HepG2 (cell line): ENCODE data around the gene AGPAT3. TPM values are rescaled to one million over a fixed set of nuclear protein-coding genes. Genes with fewer than 3 reads are reported as not detected.

Experiments
- ATAC-seq: fragments of 200-7000 bp; cut with Tn5 transposase; 3 replicates; pipeline ENCODE4 v1.9.1; 2020; ENCODE audit warnings: mild to moderate bottlenecking, moderate library complexity
- BruUV-seq: library from RNA; stranded (reverse); fragments of 400-500 nt; replicated peaks from 2 replicates; lab custom pipeline; 2021; lab: Mats Ljungman, UMichigan
- CTCF ChIA-PET: fragments of 300-600 bp; formaldehyde crosslinking; extraction: SDS; loops from one replicate; lab custom pipeline; 2021; ENCODE audit warnings: low total read pairs, inconsistent platforms, low intra/inter-chr PET ratio; lab: Yijun Ruan, JAX
- POLR2A ChIA-PET: fragments of 350-600 bp; sonication (Branson Sonifier 250); formaldehyde crosslinking; loops from one replicate; lab custom pipeline; 2020; ENCODE audit warnings: antibody characterized with exemption, inconsistent platforms; lab: Yijun Ruan, JAX
- DNase-seq: peaks from one replicate; pipeline ENCODE4 v3.0.0-alpha.2; 2015; ENCODE audit warnings: low spot score
- FAIRE-seq: peaks from 3 replicates; lab custom pipeline; 2011; peaks lifted over from hg19 to GRCh38; lab: Jason Lieb, UNC
- H2AFZ ChIP-seq: one replicate; pipeline ENCODE4 v1.6.1; 2011; ENCODE audit warnings: low read length, inconsistent platforms
- H3K27ac ChIP-seq: fragments of 300-600 bp; 3 replicates; pipeline ENCODE4 v1.8.0; 2011; ENCODE audit warnings: mixed run types, mild to moderate bottlenecking, mixed read lengths, low read length, inconsistent platforms; ENCODE audit not compliant: insufficient read depth; ENCODE audit errors: extremely low read length
- H3K27me3 ChIP-seq, 2 experiments: fragments of 200-600 bp in 1 of 2; 2 replicates in 1 of 2; 3 replicates in 1 of 2; pipeline versions ENCODE4 v1.6.0 to v1.8.0; 2011; ENCODE audit warnings: low read length in 2 of 2, mild to moderate bottlenecking in 2 of 2, moderate library complexity in 2 of 2, inconsistent platforms in 1 of 2; ENCODE audit not compliant: insufficient read depth in 2 of 2, control insufficient read depth in 1 of 2
- H3K36me3 ChIP-seq, 2 experiments: fragments of 200-600 bp in 1 of 2; replicated peaks in 1 of 2; 2 replicates in 1 of 2; 3 replicates in 1 of 2; pipeline versions ENCODE4 v1.5.1 to v1.8.0; 2011; ENCODE audit warnings: low read length in 2 of 2, inconsistent platforms in 1 of 2; ENCODE audit not compliant: insufficient read depth in 2 of 2, control insufficient read depth in 1 of 2
- H3K4me1 ChIP-seq: 2 replicates; pipeline ENCODE4 v1.5.1; 2012; ENCODE audit warnings: low read length, inconsistent platforms; ENCODE audit not compliant: insufficient read depth
- H3K4me2 ChIP-seq: 2 replicates; pipeline ENCODE4 v1.6.0; 2011; ENCODE audit warnings: low read depth, low read length, inconsistent platforms
- H3K4me3 ChIP-seq, 3 experiments: fragments of 200-600 bp in 1 of 3; sonication (generic), shearing (Covaris generic) in 1 of 3; replicated peaks in 1 of 3; 2 replicates each; pipeline ENCODE4 v1.5.1; 2011 to 2016; ENCODE audit warnings: low read length in 3 of 3, inconsistent platforms in 2 of 3, low read depth in 2 of 3, mild to moderate bottlenecking in 2 of 3, control low read depth in 1 of 3, mixed read lengths in 1 of 3; ENCODE audit not compliant: insufficient read depth in 1 of 3
- H3K79me2 ChIP-seq: one replicate; pipeline ENCODE4 v1.6.1; 2011; ENCODE audit warnings: low read length, inconsistent platforms; ENCODE audit not compliant: insufficient read depth
- H3K9ac ChIP-seq: 2 replicates; pipeline ENCODE4 v1.6.0; 2011; ENCODE audit warnings: mild to moderate bottlenecking, low read depth, low read length, inconsistent platforms; ENCODE audit not compliant: insufficient read depth
- H3K9me3 ChIP-seq: 2 replicates; pipeline ENCODE4 v1.5.1; 2012; ENCODE audit warnings: mild to moderate bottlenecking, low read length
- H4K20me1 ChIP-seq: 2 replicates; pipeline ENCODE4 v1.6.0; 2011; ENCODE audit warnings: inconsistent platforms, mild to moderate bottlenecking, low read length, moderate library complexity; ENCODE audit not compliant: insufficient read depth
- ASH2L ChIP-seq: fragments of 300-600, 200-600 bp; sonication (generic); IDR thresholded peaks from 2 replicates; pipeline ENCODE4 v1.7.0; 2017; ENCODE audit warnings: low read depth, mild to moderate bottlenecking, moderate library complexity, mixed read lengths, low read length; ENCODE audit not compliant: insufficient read length
- E2F2 ChIP-seq: sonication (generic); formaldehyde crosslinking; IDR thresholded peaks from 2 replicates; pipeline ENCODE4 v1.4.0; 2020; ENCODE audit warnings: missing genetic modification reagents, borderline replicate concordance
- ETV5 ChIP-seq: IDR thresholded peaks from 2 replicates; pipeline ENCODE4 v1.6.1; 2018; ENCODE audit warnings: missing biosample characterization, missing genetic modification reagents, inconsistent platforms, borderline replicate concordance
- IRF9 ChIP-seq: sonication (generic); formaldehyde crosslinking; IDR thresholded peaks from 2 replicates; pipeline ENCODE4 v1.8.0; 2022; ENCODE audit warnings: missing genetic modification reagents, mild to moderate bottlenecking, borderline replicate concordance
- MAX ChIP-seq: IDR thresholded peaks from 2 replicates; pipeline ENCODE4 v1.6.1; 2012; ENCODE audit warnings: inconsistent platforms
- MZF1 ChIP-seq: sonication (generic); formaldehyde crosslinking; IDR thresholded peaks from 2 replicates; pipeline ENCODE4 v1.8.1; 2023; ENCODE audit warnings: mild to moderate bottlenecking, missing genetic modification reagents, borderline replicate concordance
- NFIC ChIP-seq: IDR thresholded peaks from 2 replicates; pipeline ENCODE4 v1.6.1; 2012; ENCODE audit warnings: mild to moderate bottlenecking, low read length, inconsistent platforms
- PHF21A ChIP-seq: sonication (generic); formaldehyde crosslinking; IDR thresholded peaks from 2 replicates; pipeline ENCODE4 v1.5.0; 2020; ENCODE audit warnings: mild to moderate bottlenecking, missing genetic modification reagents
- SMAD3 ChIP-seq: sonication (generic); formaldehyde crosslinking; IDR thresholded peaks from 2 replicates; pipeline ENCODE4 v1.4.0; 2020; ENCODE audit warnings: missing genetic modification reagents
- TFAP4 ChIP-seq: sonication (generic); IDR thresholded peaks from 2 replicates; pipeline ENCODE4 v1.6.1; 2016; ENCODE audit warnings: low read depth, borderline replicate concordance
- ZBTB34 ChIP-seq: sonication (generic); formaldehyde crosslinking; IDR thresholded peaks from 2 replicates; pipeline ENCODE4 v1.8.0; 2022; ENCODE audit warnings: mild to moderate bottlenecking, missing genetic modification reagents
- ZNF326 ChIP-seq: sonication (generic); formaldehyde crosslinking; IDR thresholded peaks from 2 replicates; pipeline ENCODE4 v1.4.0; 2020; ENCODE audit warnings: missing genetic modification reagents, borderline replicate concordance
- ZNF605 ChIP-seq: sonication (generic); formaldehyde crosslinking; IDR thresholded peaks from 2 replicates; pipeline ENCODE4 v1.8.0; 2022; ENCODE audit warnings: mild to moderate bottlenecking, missing genetic modification reagents
- ZNF770 ChIP-seq: sonication (generic); formaldehyde crosslinking; IDR thresholded peaks from 2 replicates; pipeline ENCODE4 v1.5.0; 2020; ENCODE audit warnings: mild to moderate bottlenecking, missing genetic modification reagents
- WGBS: methylation state at CpG from one replicate; pipeline ENCODE4 v1.1.6; 2017; ENCODE audit warnings: low lambda C conversion rate; 5-methylcytosine and 5-hydroxymethylcytosine counted together
- in situ Hi-C: cut with HindIII; loops from 2 replicates; pipeline ENCODE4 v1.10.0; 2017; ENCODE audit warnings: low pct_unique_long_range_greater_than_20kb; ENCODE audit not compliant: extremely low pct_ligation_motif_present
- intact Hi-C: fragments of 100-400 bp; cut with micrococcal nuclease; formaldehyde crosslinking; loops from one replicate; pipeline ENCODE4 v1.10.0; 2022; ENCODE audit not compliant: unreplicated experiment
- polyA plus RNA-seq, 8 experiments: library from polyadenylated mRNA; depleted of rRNA in 3 of 8; stranded (reverse) in 7 of 8; unstranded in 1 of 8; fragments of >200 nt; fragmentation: Illumina TruSeq in 4 of 8; extraction: Trizol in 4 of 8; gene quantifications; 2 replicates each; pipeline versions ENCODE4 v1.2.1 to v1.2.3, GENCODE V29; 2011 to 2016; ENCODE audit warnings: low read depth in 4 of 8, missing spikeins in 1 of 8, mixed read lengths in 1 of 8; ENCODE audit not compliant: insufficient read depth in 1 of 8
- total RNA-seq, 5 experiments: library from RNA; depleted of rRNA; stranded (reverse); fragments of >200 nt; fragmentation: Illumina TruSeq; extraction: Trizol; gene quantifications; 2 replicates each; pipeline ENCODE4 v1.2.3, GENCODE V29; 2016; ENCODE audit warnings: low read depth in 1 of 5

AGPAT3 gene
- total and polyA plus RNA-seq, 2 of the 13 experiments (the other 11 are each of a cell fraction or from before 2014, with no cell fraction given) = 32.2 to 54.4 TPM

GRCh38 chr21:43937891-43938309, 72.9 kb downstream of the AGPAT3 start (continued):
- TF ChIP-seq MZF1 = no peak
- no peak for TF ChIP-seq ZNF770 (CRISPR knock-in tag)
- TF ChIP-seq ZNF605 (CRISPR knock-in tag) = no peak
- TF ChIP-seq ZBTB34 (CRISPR knock-in tag) = no peak
- no peak for TF ChIP-seq ZNF326 (CRISPR knock-in tag)
- no peak for TF ChIP-seq TFAP4

- Histone ChIP-seq H3K4me1 (peaks cover 54% of the 10 kb centered on the region), H3K9me3 (no peaks in the 10 kb centered on the region), H3K27me3 (no peaks in the 10 kb centered on the region), H3K79me2 (peaks cover 13% of the 10 kb centered on the region), H2AFZ (peak overlapping the region; percentile 3), H4K20me1 (peaks cover 12% of the 10 kb centered on the region; the same call in 1 of the 2 replicates), H3K4me3 (peak overlapping the region; percentile 65 to 76 (median 69)), H3K36me3 (peaks cover 0 to 12% of the 10 kb centered on the region in 2 experiments; a peak in 2 of 5 replicates), H3K4me2 (peak overlapping the region; percentile 93), H3K9ac (peak overlapping the region; percentile 59), H3K27ac (peak overlapping the region; percentile 75)
- in situ Hi-C loops = loop anchor here (5.0 kb wide), 1 partner anchor 127 kb away; no protein-coding TSS in a partner anchor
- DNase-seq (peak; percentile 81), ATAC-seq (peak; percentile 89), FAIRE-seq (peak; percentile 61)
- 0% methylated on average over 11 of the region's 30 CpGs for WGBS
- no TSS peak for BruUV-seq
- intact Hi-C loops = loop anchor here (2.0 kb wide), 2 partner anchors 112 to 128 kb away; no protein-coding TSS in a partner anchor
- POLR2A ChIA-PET = no interaction called here
- CTCF ChIA-PET = interaction anchor here (0.9 to 2.3 kb wide), 4 partner anchors 17 to 128 kb away, joined by 3 to 10 read pairs (median 5); no protein-coding TSS in a partner anchor
- TF ChIP-seq PHF21A (CRISPR knock-in tag) (peak; percentile 63; the same call in 1 of the 2 replicates), SMAD3 (CRISPR knock-in tag) (0 out of 2 replicates have a peak, but pooled peaks have one; percentile 19), IRF9 (CRISPR knock-in tag) (no peak), NFIC (no peak), MAX (peak; percentile 36; the same call in 1 of the 2 replicates), E2F2 (CRISPR knock-in tag) (no peak), ETV5 (no peak), ASH2L (peak; percentile 74)
Observed at GRCh38 chr21:43938751-43939442, 73.9 kb downstream of the AGPAT3 start.
